ENCODE data around the gene TVP23A. TPM values are rescaled to one million over a fixed set of nuclear protein-coding genes. Genes with fewer than 3 reads are reported as not detected.

TVP23A gene
- total and polyA plus RNA-seq, 10 of the 15 experiments (the other 5 are each of a cell fraction or from before 2014, with no cell fraction given), result 1.1 to 6.4 (median 2.2) TPM

DNA sequence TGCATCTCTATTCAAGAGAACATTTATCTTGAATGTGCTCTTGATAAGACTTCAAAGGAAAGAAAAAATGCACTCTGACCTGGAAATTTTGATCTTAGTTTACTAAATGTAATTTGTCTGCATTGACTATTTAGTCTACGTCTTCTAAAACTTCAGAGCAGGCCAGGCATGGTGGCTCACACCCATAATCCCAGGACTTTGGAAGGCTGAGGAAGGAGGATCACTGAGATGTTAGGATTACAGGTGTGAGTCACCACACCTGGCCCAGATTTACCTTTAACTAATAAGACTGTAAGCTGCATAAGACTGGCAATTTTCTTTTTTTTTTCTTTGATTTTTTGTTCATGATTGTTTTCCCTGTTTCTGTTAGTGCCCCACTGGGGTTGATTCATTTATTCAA lies 39.6 kb upstream of the TVP23A start (continued):
- TF ChIP-seq CHD2 (IDR thresholded peaks at IDR 0.05; ENCODE audit: borderline replicate concordance, low read depth, low read length) (no peak), POLR2AphosphoS5 (IDR thresholded peaks at IDR 0.05; ENCODE audit: low read length) (no peak), NFXL1 (IDR thresholded peaks at IDR 0.05; ENCODE audit: borderline replicate concordance) (no peak), SUZ12 (IDR thresholded peaks at IDR 0.05; ENCODE audit: unreplicated experiment) (no peak), BMI1 (IDR thresholded peaks at IDR 0.05; ENCODE audit: borderline replicate concordance) (no peak), JUNB (IDR thresholded peaks at IDR 0.05) (no peak), ASH2L (IDR thresholded peaks at IDR 0.05; ENCODE audit: borderline replicate concordance, low read depth) (no peak)
- TF ChIP-seq, protein P1, sequence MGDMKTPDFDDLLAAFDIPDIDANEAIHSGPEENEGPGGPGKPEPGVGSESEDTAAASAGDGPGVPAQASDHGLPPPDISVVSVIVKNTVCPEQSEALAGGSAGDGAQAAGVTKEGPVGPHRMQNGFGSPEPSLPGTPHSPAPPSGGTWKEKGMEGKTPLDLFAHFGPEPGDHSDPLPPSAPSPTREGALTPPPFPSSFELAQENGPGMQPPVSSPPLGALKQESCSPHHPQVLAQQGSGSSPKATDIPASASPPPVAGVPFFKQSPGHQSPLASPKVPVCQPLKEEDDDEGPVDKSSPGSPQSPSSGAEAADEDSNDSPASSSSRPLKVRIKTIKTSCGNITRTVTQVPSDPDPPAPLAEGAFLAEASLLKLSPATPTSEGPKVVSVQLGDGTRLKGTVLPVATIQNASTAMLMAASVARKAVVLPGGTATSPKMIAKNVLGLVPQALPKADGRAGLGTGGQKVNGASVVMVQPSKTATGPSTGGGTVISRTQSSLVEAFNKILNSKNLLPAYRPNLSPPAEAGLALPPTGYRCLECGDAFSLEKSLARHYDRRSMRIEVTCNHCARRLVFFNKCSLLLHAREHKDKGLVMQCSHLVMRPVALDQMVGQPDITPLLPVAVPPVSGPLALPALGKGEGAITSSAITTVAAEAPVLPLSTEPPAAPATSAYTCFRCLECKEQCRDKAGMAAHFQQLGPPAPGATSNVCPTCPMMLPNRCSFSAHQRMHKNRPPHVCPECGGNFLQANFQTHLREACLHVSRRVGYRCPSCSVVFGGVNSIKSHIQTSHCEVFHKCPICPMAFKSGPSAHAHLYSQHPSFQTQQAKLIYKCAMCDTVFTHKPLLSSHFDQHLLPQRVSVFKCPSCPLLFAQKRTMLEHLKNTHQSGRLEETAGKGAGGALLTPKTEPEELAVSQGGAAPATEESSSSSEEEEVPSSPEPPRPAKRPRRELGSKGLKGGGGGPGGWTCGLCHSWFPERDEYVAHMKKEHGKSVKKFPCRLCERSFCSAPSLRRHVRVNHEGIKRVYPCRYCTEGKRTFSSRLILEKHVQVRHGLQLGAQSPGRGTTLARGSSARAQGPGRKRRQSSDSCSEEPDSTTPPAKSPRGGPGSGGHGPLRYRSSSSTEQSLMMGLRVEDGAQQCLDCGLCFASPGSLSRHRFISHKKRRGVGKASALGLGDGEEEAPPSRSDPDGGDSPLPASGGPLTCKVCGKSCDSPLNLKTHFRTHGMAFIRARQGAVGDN (IDR thresholded peaks at IDR 0.05), result no peak

DNA sequence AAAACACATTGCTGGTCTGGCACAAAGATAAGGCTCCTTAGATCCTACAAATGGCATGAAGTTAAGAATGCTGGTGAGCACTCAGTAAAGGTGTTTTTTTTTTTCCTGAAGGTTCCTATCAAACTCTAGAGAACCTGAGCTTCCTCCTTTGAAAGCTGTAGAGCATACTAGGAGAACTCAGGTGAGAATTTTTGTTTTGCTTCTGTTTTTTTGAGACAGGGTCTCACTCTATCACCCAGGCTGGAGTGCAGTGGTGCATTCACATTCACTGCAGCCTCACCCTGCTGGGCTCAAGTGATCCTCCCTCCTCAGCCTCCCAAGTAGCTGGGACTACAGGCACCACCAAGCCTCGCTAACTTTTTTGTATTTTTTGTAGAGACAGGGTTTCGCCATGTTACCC lies 37.4 kb upstream of the TVP23A start:
- intact Hi-C loops (cut with micrococcal nuclease; ENCODE audit: unreplicated experiment), result no loop called here
- TF ChIP-seq SUPT20H (IDR thresholded peaks at IDR 0.05; ENCODE audit: borderline replicate concordance, control insufficient read depth, low read depth, low read length) (no peak), SPI1 (IDR thresholded peaks at IDR 0.05; ENCODE audit: borderline replicate concordance, insufficient read depth, low read depth, low read length) (no peak), RCOR1 (conservative IDR thresholded peaks at IDR 0.05; ENCODE audit: low read depth, low read length) (no peak)
- H3K9me3 ChIP-seq (replicated peaks; ENCODE audit: control insufficient read depth, insufficient read depth, low read length), result no peaks in the 10 kb centered on the region
- FAIRE-seq (no peak), ATAC-seq (no peak), DNase-seq (ENCODE audit: low read depth, low spot score) (no peak)
- H3K9ac ChIP-seq (ENCODE audit: control insufficient read depth, insufficient read depth, low read length), result no peak overlapping the region
- RAD21 ChIA-PET (ENCODE audit: unreplicated experiment), result interaction anchor here (1.0 to 1.7 kb wide), 3 partner anchors 9 to 23 kb away, joined by 3 to 6 read pairs (median 6); no protein-coding TSS in a partner anchor
- no peak overlapping the region for H2AFZ ChIP-seq (ENCODE audit: control insufficient read depth, low read depth, low read length)
- no peak overlapping the region for H3K4me3 ChIP-seq
- no peak overlapping the region for H3K27ac ChIP-seq (ENCODE audit: control insufficient read depth, insufficient read depth)
- H3K36me3 ChIP-seq (ENCODE audit: control insufficient read depth in 2 of 2, insufficient read depth in 2 of 2, low read length in 1 of 2), result no peaks in the 10 kb centered on the region
- no TSS peak for BruUV-seq (replicated peaks)
- 56% methylated on average over 2 of the region's 2 CpGs for WGBS (ENCODE audit: insufficient coverage, insufficient replicate concordance, low lambda C conversion rate, missing lambda C conversion rate)
- in situ Hi-C loops (cut with MboI), result no loop called here
- SMC1A ChIA-PET (ENCODE audit: uncharacterized antibody, unreplicated experiment), result interaction anchor here (0.8 to 4.3 kb wide), 8 partner anchors 12 to 115 kb away, joined by 3 to 12 read pairs (median 4); no protein-coding TSS in a partner anchor
- H3K4me2 ChIP-seq (ENCODE audit: control insufficient read depth, insufficient read depth), result no peak overlapping the region
- no peaks in the 10 kb centered on the region for H4K20me1 ChIP-seq (ENCODE audit: control insufficient read depth, insufficient read depth)
- H3K79me2 ChIP-seq (ENCODE audit: control insufficient read depth, insufficient read depth, low read length), result no peaks in the 10 kb centered on the region
- H3K27me3 ChIP-seq (replicated peaks in 1 of 2; ENCODE audit: control insufficient read depth in 2 of 2, insufficient read depth in 2 of 2, low read length in 1 of 2), result no peaks in the 10 kb centered on the region
- POLR2A ChIA-PET, result interaction anchor here (0.6 to 1.3 kb wide), 3 partner anchors 10 to 263 kb away, joined by 3 to 6 read pairs (median 4); no protein-coding TSS in a partner anchor
- CTCF ChIA-PET, result interaction anchor here (0.6 to 1.4 kb wide), 3 partner anchors 13 to 63 kb away, joined by 3 read pairs; no protein-coding TSS in a partner anchor
- peaks cover 9% of the 10 kb centered on the region; the same call in 1 of the 2 replicates for H3K4me1 ChIP-seq (ENCODE audit: control insufficient read depth, insufficient read depth, low read length)
